BE2C (cell line): ENCODE data around the gene PRKAR1B.
"Not testable (repeated sequence)": the region's sequence is repeated elsewhere in the genome, so short reads cannot be mapped to it uniquely, and the experiment has no call there.

Source experiments
- DNase-seq: peaks from one replicate; pipeline ENCODE4 v3.0.0-alpha.2; 2020
- H3K27me3 ChIP-seq: fragments of 250-450 bp; sonication (Bioruptor Pico); 2 replicates; pipeline ENCODE4 v1.5.1; 2020; ENCODE audit warnings: mild to moderate bottlenecking
- H3K36me3 ChIP-seq: fragments of 250-450 bp; sonication (Bioruptor Pico); 2 replicates; pipeline ENCODE4 v1.5.1; 2020; ENCODE audit warnings: mild to moderate bottlenecking
- H3K4me1 ChIP-seq: fragments of 250-450 bp; sonication (Bioruptor Pico); 2 replicates; pipeline ENCODE4 v1.5.1; 2020
- H3K4me3 ChIP-seq: 2 replicates; pipeline ENCODE4 v1.5.1; 2011; ENCODE audit warnings: low read depth, low read length
- H3K9me3 ChIP-seq: fragments of 250-450 bp; sonication (Bioruptor Pico); 2 replicates; pipeline ENCODE4 v1.5.1; 2020
- TF ChIP-seq, protein P1 (sequence below): IDR thresholded peaks from 2 replicates; pipeline ENCODE4 v1.5.1; 2012; ENCODE audit warnings: mild to moderate bottlenecking, low read depth, low read length

PRKAR1B gene

GRCh38 chr7:655758-656157 is 71.3 kb downstream of the PRKAR1B start:
- TF ChIP-seq, protein P1, sequence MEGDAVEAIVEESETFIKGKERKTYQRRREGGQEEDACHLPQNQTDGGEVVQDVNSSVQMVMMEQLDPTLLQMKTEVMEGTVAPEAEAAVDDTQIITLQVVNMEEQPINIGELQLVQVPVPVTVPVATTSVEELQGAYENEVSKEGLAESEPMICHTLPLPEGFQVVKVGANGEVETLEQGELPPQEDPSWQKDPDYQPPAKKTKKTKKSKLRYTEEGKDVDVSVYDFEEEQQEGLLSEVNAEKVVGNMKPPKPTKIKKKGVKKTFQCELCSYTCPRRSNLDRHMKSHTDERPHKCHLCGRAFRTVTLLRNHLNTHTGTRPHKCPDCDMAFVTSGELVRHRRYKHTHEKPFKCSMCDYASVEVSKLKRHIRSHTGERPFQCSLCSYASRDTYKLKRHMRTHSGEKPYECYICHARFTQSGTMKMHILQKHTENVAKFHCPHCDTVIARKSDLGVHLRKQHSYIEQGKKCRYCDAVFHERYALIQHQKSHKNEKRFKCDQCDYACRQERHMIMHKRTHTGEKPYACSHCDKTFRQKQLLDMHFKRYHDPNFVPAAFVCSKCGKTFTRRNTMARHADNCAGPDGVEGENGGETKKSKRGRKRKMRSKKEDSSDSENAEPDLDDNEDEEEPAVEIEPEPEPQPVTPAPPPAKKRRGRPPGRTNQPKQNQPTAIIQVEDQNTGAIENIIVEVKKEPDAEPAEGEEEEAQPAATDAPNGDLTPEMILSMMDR = no peak
- no peaks in the 10 kb centered on the region for H3K4me1 ChIP-seq

GRCh38 chr7:653829-654764 is 73.0 kb downstream of the PRKAR1B start:
- H3K4me3 ChIP-seq = no peak overlapping the region
- DNase-seq = no peak
- peaks cover 6% of the 10 kb centered on the region for H3K9me3 ChIP-seq
- H3K27me3 ChIP-seq = no peaks in the 10 kb centered on the region
- no peaks in the 10 kb centered on the region for H3K36me3 ChIP-seq
- no peaks in the 10 kb centered on the region for H3K4me1 ChIP-seq
- TF ChIP-seq, protein P1 = no peak

More at GRCh38 chr7:655758-656157, 71.3 kb downstream of the PRKAR1B start:
- Histone ChIP-seq H3K36me3 (no peaks in the 10 kb centered on the region), H3K9me3 (peaks cover 6% of the 10 kb centered on the region), H3K27me3 (no peaks in the 10 kb centered on the region), H3K4me3 (no peak overlapping the region)
- DNase-seq = no peak

DNA sequence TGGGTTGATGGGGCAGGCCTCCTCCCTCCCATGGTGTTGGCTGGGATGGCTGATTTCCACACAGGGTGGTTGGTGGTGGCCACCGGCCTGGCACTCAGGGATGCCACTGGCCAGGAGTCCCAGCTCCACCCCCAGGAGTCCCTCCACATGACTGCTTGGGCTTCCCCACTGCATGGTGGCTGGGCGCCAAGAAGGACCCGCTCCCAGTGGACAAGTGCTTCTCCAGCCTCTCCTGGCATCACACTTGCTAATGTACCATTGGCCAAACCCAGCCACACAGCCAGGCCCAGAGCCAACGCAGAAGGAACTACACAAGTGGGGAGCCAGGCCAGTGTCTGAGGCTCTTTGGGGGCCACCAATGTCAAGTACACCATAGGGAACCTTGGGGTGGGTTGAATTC is 74.2 kb downstream of the PRKAR1B start:
- H3K4me1 ChIP-seq = no peaks in the 10 kb centered on the region
- H3K9me3 ChIP-seq = peaks cover 6% of the 10 kb centered on the region
- TF ChIP-seq, protein P1 = no peak
- H3K27me3 ChIP-seq = no peaks in the 10 kb centered on the region
- no peaks in the 10 kb centered on the region for H3K36me3 ChIP-seq
- DNase-seq = no peak
- H3K4me3 ChIP-seq = no peak overlapping the region

DNA sequence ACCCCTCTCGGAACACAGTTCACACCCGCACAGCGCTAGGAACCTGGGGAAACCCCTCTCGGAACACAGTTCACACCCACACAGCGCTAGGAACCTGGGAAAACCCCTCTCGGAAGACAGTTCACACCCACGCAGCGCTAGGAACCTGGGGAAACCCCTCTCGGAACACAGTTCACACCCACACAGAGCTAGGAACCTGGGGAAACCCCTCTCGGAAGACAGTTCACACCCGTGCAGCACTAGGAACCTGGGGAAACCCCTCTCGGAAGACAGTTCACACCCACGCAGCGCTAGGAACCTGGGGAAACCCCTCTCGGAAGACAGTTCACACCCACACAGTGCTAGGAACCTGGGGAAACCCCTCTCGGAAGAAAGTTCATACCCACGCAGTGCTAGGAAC is 74.9 kb downstream of the PRKAR1B start:
- H3K27me3 ChIP-seq, DNase-seq, H3K9me3 ChIP-seq, H3K4me3 ChIP-seq, H3K4me1 ChIP-seq, H3K36me3 ChIP-seq: not testable (repeated sequence)

DNA sequence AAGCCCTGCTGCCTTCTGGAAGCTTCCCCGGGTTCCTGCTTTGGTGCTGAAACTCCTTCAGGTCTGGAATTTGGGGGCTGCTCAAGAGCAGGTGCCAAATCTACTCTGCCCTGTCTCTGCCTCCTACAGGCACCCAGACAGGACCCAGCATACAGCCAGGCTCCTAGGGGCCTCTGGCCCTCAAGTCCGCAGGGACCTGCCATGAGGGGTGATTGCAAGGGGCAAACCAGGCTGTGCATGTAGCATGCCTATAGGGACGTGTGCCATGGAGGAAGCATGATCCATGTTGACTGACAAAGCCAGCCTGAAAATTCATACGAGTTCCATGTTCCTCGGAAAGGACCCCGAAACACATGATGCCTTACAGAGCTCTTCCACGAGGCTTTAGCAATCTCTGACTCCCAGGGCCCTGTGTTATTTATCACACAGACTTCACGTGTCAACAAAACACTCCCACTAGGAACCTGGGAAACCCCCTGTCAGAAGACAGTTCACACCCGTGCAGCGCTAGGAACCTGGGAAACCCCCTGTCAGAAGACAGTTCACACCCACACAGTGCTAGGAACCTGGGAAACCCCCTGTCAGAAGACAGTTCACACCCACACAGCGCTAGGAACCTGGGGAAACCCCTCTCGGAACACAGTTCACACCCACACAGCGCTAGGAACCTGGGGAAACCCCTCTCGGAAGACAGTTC is 75.9 kb downstream of the PRKAR1B start:
- DNase-seq = no peak
- TF ChIP-seq, protein P1 = no peak
- peaks cover under 1% of the 10 kb centered on the region for H3K9me3 ChIP-seq
- no peak overlapping the region for H3K4me3 ChIP-seq
- H3K36me3 ChIP-seq = no peaks in the 10 kb centered on the region
- no peaks in the 10 kb centered on the region for H3K4me1 ChIP-seq
- no peaks in the 10 kb centered on the region for H3K27me3 ChIP-seq

GRCh38 chr7:650339-651031 is 76.6 kb downstream of the PRKAR1B start:
- Histone ChIP-seq H3K27me3 (no peaks in the 10 kb centered on the region), H3K9me3 (no peaks in the 10 kb centered on the region; the same call in 1 of the 2 replicates), H3K36me3 (no peaks in the 10 kb centered on the region), H3K4me3 (no peak overlapping the region), H3K4me1 (no peaks in the 10 kb centered on the region)
- DNase-seq = no peak
- TF ChIP-seq, protein P1 = no peak
